NCI-H748 (cell line): ENCODE data around the gene NEK10.

Experiments
- DNase-seq: peaks from one replicate; lab custom pipeline; 2025; ENCODE audit not compliant: unreplicated experiment; lab: John Stamatoyannopoulos, UW

Gene NEK10

DNA sequence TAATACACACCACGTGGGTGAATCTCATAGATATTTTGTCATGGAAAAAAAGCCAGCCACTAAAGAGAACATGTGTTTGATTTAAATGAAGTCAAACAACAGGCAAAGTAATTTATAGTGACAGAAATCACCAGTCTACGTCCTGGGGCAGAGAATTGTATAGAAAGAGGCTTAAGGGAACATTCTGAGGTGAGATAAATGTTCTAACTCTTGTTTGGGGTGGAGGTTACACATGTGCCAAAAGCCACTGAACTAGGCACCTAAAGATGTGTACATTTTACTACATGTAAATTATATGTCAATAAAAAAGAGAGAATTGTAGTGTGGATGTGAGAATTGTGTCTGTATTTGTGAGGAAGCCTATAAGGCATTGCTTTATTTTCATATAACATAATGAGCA, 184.9 kb downstream of the NEK10 start:
- no peak for DNase-seq

DNA sequence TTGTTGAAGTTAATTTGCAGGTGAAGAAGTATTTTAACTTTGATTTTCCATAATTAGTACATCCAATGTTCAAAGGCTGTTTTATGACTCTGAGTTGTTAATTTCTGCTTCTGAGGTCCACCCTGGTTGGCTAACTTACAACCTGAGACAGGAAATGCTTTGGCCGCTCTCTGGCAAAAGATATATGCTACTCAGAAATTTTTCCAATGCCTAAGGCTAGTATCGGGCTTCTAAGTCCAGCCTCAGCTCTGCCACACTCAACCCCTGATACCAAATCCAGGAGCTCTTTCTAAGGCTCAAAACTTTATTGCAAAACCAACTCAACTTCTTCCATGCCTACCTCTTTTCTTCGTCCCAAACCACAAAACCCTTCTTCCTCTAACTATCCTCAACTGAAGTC, 192.9 kb downstream of the NEK10 start:
- no peak for DNase-seq

DNA sequence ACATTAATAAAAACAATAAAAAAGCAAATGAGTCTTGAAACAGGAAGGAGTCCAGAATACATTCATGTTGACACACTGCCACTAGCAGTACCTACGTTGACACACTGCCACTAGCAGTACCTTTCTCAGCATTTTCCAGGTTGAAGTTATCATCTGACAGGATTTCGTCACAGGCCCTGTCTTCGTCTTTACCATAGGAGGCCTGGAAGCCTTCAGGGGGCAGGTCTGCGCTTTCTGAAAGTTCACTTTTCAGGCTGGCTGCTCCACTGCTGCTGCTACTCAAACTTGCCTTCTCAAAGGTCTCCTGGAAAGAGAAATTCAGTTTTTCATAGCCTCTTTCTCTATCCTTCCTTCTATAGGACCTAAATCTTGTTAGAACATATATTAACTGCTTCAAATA, 194.7 kb downstream of the NEK10 start:
- DNase-seq: no peak

DNA sequence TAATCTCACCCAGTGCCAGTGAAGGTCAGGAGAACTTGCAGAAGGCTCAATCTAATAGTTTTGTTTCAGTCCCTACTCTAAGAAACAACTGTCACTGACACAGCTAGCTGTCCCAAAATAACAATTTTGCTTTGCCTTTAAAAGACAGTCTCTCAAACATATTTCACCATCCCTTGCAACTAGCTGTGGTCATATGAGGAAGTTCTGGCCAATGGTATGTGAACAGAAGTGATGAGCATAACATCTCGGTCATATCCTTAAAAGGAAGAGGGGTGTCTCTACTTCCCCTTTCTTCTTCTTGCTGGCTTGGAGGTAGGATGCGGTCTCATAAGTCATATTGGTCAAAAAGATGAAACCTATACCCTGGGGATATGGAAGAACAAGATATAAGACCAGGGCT, 198.1 kb downstream of the NEK10 start:
- DNase-seq: no peak

DNA sequence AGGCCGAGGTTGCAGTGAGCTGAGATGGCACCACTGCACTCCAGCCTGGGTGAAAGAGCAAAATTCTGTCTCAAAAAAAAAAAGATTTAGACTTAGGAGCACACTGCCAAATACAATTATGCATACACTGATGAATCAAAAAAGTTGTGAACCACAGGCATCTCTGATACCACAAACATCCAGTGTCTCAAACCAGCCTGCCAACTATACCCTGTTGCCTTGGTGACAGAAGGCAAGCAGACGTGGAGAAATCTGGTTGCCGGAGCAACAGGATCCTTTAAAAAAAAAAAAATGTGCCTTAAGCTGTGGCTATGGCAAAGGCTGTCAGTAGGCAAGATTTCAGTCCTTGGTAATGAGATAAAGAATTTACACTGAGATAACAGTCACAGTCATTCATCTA, 202.3 kb downstream of the NEK10 start:
- DNase-seq: peak; percentile 28

DNA sequence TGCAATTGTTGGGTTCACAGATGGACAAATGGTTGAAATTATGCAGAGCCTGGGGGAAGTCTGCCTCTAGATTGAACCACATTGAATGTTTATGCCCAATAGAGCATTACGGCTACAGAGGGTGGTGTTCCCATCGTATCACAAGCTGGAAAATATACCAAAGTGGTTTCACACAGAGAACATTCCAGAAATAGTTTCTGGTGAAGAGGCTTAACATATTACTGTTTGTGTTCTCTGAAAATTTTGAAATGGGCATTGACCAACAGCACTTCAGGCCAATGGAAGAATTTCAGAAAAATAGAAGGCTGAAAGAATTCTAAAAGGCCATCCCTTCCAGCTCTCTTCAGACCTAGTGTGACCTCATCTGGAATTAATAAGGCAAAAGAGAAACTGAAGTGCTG, 203.9 kb downstream of the NEK10 start:
- DNase-seq: no peak

DNA sequence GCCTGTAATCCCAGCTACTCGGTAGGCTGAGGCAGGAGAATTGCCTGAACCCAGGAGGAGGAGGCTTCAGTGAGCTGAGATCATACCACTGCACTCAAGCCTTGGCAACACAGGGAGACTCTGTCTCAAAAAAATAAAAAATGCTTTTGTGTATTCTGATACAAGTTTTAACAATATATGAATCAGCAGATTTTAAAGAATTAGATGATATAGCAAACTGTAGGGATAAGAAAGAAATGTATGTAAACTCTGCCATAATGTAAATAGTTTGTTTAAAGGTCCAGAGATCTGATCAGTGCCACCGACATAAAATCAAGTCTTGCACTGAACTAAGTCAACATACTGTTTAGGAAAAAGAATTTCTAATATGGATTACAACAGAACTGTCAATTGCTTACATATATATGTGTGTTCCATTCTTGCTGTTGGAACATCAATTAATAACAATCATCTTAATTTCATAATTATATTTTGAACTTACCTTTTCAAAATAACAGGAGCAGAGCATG, 208.3 kb downstream of the NEK10 start:
- no peak for DNase-seq

DNA sequence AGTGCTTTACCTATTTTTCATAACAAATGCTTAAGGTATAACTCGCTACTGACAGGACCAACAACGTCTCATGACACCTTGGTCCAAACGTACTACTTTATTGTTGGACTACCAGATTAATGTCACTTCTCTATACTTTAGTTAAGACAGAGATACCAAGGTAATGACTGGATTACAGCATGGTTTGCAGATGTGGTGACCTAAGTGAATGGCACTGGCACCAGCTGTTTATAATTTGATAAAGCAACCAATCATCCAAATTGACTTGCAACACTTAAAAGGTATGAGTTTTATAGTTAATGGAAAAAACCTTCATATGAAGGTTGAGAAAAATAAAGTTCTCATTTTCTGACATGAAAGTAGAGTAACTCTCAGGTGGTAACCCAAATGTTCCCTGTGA, 209.0 kb downstream of the NEK10 start:
- no peak for DNase-seq

DNA sequence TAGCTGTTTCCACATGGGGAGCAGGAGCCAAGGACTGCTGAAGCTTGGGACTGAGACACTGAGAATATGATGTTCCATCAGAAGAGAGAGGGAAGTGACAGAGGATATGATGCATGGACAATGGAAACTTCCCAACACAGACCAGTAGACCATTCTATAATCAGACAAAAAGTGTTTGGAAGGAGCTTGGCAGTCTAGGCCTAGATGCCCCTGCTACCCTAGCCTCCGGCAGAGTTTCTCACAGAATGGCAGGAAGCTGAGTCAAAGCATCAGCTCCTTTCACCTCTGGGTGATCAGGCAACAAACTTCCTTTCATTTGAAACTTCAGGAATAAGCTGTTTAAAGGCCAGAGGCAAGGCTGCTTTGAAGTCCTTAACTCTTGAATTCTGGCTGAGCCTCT, 222.0 kb downstream of the NEK10 start:
- DNase-seq: no peak

DNA sequence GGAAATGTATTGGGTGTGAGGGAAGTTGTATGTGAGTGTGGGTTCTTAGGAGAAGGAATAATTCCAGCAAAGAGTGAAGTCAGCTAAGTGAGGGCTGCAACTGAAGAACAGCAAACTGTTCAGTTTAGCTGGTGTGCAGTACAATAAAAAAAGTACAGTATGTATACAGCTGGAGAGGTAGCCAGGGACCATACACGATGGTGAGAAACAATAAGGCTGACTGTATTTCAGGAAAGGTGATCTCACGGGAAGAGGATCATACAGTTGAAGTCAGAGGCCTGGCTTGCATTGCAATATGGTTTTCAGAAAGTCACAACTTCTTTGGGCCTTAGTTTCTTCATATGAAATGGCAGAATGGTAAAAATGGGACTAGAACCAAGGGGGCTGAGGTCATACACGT, 222.4 kb downstream of the NEK10 start:
- DNase-seq: no peak

DNA sequence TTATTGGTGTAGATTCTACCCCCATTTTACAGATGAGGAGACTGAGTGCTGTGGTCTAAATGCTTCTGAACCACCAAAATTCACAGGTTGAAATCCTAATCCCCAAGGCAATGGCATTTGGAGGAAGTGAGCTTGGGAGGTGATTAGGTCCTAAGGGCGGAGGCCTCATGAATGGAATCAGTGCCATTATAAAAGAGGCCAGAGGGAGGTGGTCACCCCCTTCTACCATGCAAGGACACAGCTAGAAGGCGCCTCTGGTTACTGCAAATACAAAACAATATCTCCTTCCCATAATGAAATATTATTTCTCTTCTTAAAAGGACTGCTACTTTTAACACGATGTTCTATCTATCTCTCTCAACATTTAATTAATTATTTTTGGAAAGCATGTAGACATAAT, 223.5 kb downstream of the NEK10 start:
- DNase-seq: no peak

DNA sequence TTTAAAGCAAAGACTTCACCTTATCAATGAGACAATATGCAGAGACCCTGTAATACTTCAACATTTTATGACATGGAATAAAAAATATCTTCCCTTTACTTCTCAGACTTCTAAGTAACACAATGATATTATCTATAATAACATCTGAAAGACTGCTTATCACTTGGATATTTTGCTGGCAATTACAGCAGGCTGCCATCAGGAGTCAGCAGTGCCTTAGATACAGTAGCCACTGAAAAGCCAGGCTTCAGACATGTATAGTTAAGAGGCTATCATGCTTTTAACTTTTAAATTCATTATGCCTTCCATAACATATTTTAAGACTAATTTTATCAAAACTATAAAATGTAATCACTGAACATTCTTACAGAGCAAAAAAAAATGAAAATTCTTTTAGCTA, 227.5 kb downstream of the NEK10 start:
- no peak for DNase-seq

DNA sequence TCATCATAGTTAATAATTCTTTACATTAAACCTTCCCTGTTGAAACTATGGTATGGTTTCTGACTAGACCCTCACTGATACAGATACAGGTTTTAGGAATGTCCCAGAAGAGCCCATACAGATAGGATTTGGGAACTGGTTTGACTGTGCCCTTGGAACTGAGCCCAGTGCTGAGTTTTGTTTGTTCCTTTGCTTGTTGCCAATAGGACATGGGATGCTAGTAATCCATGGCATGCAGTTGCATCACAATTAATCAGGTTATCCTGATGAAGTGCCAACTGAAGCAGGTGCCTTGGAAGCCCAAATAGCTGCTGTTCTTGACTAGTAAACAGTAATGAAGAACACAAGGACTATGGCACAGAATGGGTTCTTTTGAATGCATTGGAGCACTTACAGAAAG, 230.6 kb downstream of the NEK10 start:
- DNase-seq: no peak

DNA sequence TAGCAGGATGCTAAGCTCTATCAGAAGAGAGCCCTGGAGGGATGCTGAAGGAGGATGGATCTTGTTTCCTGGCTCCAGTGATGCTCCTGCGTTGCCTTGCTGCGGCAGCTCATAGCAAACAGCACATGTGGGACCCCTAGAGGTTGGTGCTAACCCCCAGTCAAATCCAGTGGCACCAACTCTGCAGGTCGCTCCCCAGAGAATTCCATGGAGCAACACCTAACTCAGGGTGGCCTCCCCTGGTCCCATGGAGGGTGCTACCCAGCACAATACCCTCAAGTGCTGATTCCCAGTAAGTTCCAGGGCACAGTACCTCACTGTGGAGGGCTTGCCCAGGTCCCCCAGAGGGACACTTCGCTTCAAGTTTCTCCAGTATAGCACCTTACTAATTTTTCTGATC, 231.2 kb downstream of the NEK10 start:
- no peak for DNase-seq

DNA sequence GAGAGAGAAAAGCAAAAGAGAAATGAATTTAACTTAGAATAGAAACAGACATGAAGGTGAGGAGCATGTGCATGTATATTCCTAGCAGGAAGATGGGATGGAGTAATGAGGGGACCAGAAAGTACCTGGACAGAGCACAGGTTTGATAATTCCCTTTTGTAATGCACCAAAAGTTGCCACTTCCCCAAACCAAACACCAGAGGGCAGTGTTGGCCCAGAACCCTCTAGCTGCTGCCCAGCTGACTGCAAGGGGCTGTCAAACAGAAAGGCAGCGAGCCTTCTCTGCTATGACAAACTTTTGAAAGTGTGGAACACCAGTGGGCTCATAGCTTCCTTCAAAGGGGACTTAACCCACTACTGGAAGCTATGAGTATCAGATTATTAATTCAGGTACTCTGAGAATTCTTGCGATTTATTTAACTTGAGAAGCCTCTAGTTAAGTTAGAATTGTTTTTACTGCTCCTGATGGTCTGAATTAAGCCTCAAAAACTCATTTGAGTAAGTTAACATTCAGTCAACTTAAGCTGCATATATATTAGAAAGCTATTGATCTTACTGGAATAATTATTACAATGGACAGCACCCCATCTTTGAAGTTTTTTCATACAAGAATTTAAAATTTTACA, 234.9 kb downstream of the NEK10 start:
- DNase-seq: peak; percentile 47

DNA sequence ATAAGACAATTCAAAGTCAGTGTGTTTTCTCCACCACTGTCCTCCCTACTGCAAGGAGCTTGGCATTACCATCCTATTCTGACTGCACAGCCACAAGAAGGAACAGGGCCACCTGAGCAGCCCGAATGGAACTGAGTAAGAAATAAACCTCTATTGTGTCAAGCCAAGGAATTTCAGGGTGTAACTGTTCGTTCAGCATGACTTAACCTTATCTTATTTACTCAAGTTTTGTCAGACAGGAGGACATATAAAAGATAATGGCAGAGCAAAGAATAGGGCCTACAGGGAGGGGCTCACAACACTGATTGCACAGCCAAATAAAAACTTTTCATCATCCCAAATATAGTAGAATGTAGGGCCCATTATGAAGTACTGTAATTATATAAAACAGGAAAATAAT, 236.1 kb downstream of the NEK10 start:
- no peak for DNase-seq

DNA sequence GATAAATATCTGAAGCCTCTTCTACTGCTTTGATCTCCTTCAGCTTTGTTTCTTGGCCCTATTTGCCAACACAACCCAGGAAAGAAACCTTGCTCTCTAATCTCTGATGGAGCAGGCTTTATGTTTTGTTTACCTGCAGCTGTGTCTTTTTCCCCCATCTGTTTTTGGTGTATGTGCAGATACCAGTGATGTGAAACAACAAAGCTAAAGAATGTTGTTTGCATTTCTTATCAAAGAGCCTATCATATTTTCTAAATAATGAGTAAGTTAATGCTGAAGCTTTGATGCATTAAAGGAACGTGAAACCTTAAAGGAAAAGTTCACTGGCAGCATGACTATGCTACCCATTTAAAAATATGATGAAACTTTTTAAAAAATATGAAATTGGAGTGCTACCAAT, 238.4 kb downstream of the NEK10 start:
- no peak for DNase-seq

DNA sequence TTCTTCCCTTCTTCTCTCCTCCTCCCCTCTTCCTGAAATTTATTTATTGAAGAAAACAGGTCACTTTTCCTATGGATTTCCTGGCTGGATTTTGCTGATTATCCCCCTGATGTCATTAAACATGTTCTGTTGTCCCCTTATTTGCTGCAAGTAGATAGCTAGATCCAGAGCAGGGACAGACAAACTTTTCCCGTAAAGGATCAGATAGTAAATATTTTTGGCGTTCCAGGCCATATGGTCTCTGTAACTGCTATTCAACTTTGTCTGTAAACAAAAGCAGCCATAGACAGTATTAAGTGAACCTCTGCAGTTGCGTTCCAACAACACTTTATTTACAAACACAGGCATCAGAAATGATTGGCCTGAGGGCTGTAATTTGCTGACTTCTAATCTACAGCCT, 241.3 kb downstream of the NEK10 start:
- DNase-seq: no peak

DNA sequence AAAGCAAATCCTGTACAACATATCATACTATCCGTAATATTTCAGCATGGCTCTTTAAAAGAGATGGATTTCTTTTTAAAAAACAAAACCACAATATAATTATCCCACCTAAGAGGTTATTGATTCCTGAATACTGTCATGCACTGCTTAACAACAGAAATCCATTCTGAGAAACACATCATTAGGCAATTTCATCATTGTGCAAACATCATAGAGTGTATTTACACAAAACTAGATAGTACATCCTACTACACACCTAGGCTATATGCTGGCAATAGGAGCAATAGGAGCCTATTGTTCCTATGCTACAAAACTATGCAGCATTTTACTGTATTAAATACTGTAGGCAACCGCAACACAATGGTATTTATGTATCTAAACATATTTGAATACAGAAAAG, 242.0 kb downstream of the NEK10 start:
- peak; percentile 80 for DNase-seq

DNA sequence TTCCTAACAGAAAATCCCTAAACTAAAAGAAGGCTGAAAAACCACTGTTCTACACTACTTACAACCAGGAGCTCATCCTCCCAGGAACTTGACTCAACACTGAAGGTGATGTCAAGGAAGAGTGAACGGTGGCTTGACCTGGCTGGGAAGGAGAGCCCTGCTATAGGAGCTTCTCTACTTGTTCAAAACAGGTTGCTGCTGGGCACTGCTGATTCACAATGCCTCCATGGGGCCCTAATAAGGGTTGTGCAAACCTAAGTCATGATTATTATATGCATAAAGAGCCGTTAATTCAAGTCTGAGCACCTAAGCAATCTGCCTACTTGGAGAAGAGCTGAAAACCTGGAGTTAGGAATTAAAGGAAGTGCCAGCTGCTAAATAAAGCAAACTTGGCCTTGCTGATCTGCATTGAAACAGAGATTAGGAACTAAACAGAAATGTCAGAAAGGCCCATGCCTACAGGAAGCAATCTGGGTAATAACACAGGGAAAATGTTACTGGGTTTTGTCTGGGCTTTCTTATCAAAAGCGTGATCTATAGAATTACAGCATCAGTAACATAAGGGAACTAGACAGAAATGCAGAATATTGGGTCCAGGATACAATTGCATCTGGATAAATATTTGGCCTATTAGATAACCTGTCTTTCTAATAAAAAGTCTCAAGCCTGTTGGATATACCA, 243.2 kb downstream of the NEK10 start:
- no peak for DNase-seq

DNA sequence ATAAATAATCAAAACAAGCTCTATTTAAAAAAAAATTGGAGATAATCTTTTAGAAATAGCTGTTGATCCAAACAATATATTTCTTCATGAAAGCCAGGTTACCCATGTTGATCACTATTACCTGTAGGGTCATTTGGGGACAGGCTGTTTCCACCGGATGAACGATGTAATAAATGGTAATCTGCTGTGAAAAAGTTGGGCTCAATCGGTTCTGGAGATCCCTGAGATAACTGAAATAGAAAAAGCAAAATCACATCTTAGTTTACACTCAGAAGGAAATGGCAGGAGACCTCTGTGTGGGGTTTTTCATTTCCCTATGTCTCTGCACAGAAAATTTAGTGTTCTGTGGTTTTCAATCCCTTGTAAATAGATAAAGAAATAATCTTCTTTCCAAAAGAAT, 249.5 kb downstream of the NEK10 start:
- no peak for DNase-seq

DNA sequence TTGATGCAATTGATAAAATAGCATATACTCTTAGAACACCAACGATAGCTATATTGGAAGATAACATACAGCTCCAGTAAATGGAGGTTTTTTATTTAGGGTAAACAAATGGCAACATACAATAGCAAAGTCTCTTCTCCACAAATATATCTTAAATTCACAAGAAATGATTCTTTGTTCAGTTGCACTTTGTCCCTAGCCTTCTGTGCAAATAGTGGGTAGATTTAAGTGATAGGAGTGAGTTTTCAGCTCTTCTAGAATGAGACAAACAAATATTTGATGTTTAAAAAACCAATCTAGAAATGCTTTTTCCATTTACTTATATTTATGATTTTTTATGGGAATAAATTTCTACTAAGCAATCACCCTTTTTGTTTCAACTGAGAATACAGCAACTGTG, 253.8 kb downstream of the NEK10 start:
- DNase-seq: no peak

DNA sequence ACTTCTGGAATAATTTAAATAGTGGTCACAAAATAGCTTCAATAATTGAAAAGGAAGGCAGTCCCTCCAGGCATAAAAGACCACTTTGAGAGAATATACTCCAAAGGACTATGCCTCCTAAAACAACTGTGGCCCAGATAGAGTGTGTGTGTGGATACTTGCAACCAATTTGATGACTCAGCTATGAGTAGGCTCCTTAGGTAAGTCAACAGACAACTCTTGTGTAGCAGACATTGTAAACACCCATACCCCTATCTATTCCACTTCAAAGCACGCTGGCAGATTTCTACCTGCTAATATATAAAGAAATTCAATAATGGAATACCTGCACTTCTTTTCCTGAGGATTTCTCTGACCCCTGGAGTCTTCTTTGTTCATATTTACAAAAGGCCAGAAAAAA, 254.5 kb downstream of the NEK10 start:
- DNase-seq: no peak
